GM18508 (cell line): Measurements from ENCODE around the gene GPC2.

Source experiments
- ATAC-seq: cut with Tn5 transposase; IDR thresholded peaks from one replicate; pipeline ENCODE4 v1.9.1; 2021; ENCODE audit warnings: moderate number of reproducible peaks; ENCODE audit not compliant: insufficient read depth, unreplicated experiment

Gene GPC2

GRCh38 chr7:100126239-100126930 lies 50.8 kb downstream of the GPC2 start:
- ATAC-seq, result no peak

- ATAC-seq, result no peak
Measured at GRCh38 chr7:100124301-100125230, 52.6 kb downstream of the GPC2 start.

GRCh38 chr7:100122568-100122967 lies 54.6 kb downstream of the GPC2 start:
- no peak for ATAC-seq

GRCh38 chr7:100122067-100122466 lies 55.1 kb downstream of the GPC2 start:
- ATAC-seq, result no peak

DNA sequence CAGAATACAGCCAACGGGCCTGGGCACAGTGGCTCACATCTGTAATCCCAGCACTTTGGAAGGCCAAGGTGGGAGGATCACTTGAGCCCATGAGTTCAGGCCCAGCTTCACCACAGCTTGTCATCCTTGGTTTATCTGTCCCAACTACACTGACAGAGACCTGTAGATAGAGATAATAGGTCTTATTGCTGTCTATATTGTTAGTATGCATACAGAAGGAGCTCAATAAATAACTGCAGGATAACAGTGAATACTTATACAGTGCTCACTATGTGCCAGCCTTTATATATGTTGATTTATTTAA lies 56.5 kb downstream of the GPC2 start:
- ATAC-seq, result no peak

DNA sequence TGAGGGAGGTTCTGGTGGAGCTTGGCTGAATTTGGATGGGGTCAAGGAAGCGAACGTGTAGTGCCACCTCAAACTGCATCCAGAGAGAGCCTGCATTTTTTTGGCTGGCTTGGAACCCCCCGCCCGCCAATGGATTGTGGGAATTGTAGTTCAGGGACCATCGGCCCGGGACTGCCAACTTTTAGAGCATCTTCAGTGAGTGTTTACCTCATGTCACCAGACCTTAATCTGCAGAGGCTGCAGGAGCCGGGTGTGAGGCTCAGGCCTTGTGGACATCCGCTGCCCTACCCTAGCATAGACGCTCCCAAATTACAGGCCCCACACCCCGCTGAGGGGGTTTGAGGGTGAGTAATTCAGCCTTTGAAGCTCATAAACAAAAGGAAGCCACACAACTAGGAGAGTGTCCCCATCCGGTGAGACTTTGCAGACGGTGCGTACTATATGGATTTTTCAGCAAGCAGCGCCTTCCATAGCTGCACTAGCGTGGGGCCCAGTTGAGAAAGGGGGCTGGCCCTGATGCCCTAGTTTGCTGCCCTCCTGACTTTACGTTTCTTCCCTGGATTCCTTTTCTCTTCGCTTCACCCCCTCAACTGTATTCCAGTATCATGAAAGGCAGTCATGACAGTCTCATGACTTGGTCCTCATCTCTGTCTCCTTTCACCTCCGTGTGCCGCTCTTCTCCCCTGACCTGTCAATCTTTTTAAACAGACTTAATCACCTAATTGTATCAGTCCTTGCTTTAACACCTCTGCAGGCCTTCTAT lies 57.0 kb downstream of the GPC2 start:
- ATAC-seq, result peak; percentile 10
